Measurements from ENCODE around the gene PIGR.
"Not testable (repeated sequence)": the region's sequence is repeated elsewhere in the genome, so short reads cannot be mapped to it uniquely, and the experiment has no call there.

The PIGR gene

GRCh38 chr1:206933333-206933945, 12.8 kb downstream of the PIGR start:
- DNase-seq (ENCODE audit: low read depth): peak; percentile 61

- DNase-seq (ENCODE audit: low read depth): no peak
Observed at GRCh38 chr1:206932177-206932576, 14.1 kb downstream of the PIGR start.

- DNase-seq (ENCODE audit: low read depth): no peak
Observed at GRCh38 chr1:206931709-206932108, 14.6 kb downstream of the PIGR start.

- DNase-seq (ENCODE audit: low read depth): no peak
Observed at GRCh38 chr1:206930210-206930798, 16.0 kb downstream of the PIGR start.

- DNase-seq (ENCODE audit: low read depth): no peak
Observed at GRCh38 chr1:206929524-206929923, 16.7 kb downstream of the PIGR start.

- DNase-seq (ENCODE audit: low read depth): no peak
Observed at GRCh38 chr1:206926286-206926685, 20.0 kb downstream of the PIGR start.

GRCh38 chr1:206925106-206925736, 21.0 kb downstream of the PIGR start:
- DNase-seq (ENCODE audit: low read depth): peak; percentile 28

- no peak for DNase-seq (ENCODE audit: low read depth)
Observed at GRCh38 chr1:206924592-206925105, 21.6 kb downstream of the PIGR start.

GRCh38 chr1:206923961-206924557, 22.2 kb downstream of the PIGR start:
- DNase-seq (ENCODE audit: low read depth): not testable (repeated sequence)

- peak; percentile 62 for DNase-seq (ENCODE audit: low read depth)
Observed at GRCh38 chr1:206923009-206923960, 23.0 kb downstream of the PIGR start.

GRCh38 chr1:206922524-206922923, 23.7 kb downstream of the PIGR start:
- no peak for DNase-seq (ENCODE audit: low read depth)

GRCh38 chr1:206921772-206922265, 24.4 kb downstream of the PIGR start, which contains the start of gene FCMR:
TSS of gene FCMR (minus strand) at chr1:206921941. CDS start at chr1:206921854, 87 bp downstream.
- DNase-seq (ENCODE audit: low read depth): peak; percentile 38

GRCh38 chr1:206918076-206918475, 28.2 kb downstream of the PIGR start:
- no peak for DNase-seq (ENCODE audit: low read depth)

- DNase-seq (ENCODE audit: low read depth): no peak
Observed at GRCh38 chr1:206916000-206916709, 30.1 kb downstream of the PIGR start.

GRCh38 chr1:206915030-206915735, 31.1 kb downstream of the PIGR start:
- DNase-seq (ENCODE audit: low read depth): no peak

GRCh38 chr1:206913766-206914537, 32.3 kb downstream of the PIGR start:
- no peak for DNase-seq (ENCODE audit: low read depth)

- peak; percentile 43 for DNase-seq (ENCODE audit: low read depth)
Observed at GRCh38 chr1:206912445-206913095, 33.7 kb downstream of the PIGR start.

GRCh38 chr1:206911064-206911663, 35.1 kb downstream of the PIGR start:
- DNase-seq (ENCODE audit: low read depth): no peak

Measured in T follicular helper cell (primary cell).